A673 (cell line): Measurements from ENCODE around the gene PATE4.

ENCODE experiments used
- CTCF ChIP-seq: fragments of 300-800, 200-600 bp; sonication (generic); conservative IDR thresholded peaks from 2 replicates; pipeline ENCODE4 v1.5.1; 2017; ENCODE audit warnings: low read depth, mild to moderate bottlenecking, antibody characterized with exemption, low read length, moderate library complexity, mixed read lengths
- EZH2 ChIP-seq: fragments of 200-600 bp; sonication (generic); IDR thresholded peaks from 2 replicates; pipeline ENCODE4 v1.6.1; 2017; ENCODE audit warnings: borderline replicate concordance, low read depth, mild to moderate bottlenecking, mixed read lengths, antibody characterized with exemption, low read length; ENCODE audit not compliant: poor library complexity, severe bottlenecking

GRCh38 chr11:125869521-125869920 lies 36.4 kb downstream of the PATE4 start:
- TF ChIP-seq CTCF (no peak), EZH2 (no peak)
